H1 (cell line): Measurements from ENCODE around the gene SLC25A21. TPM values are rescaled to one million over a fixed set of nuclear protein-coding genes. Genes with fewer than 3 reads are reported as not detected.

Experiments
- CTCF ChIA-PET: fragments of 300-600 bp; sonication (Branson Sonifier 250); formaldehyde crosslinking; loops from one replicate; lab custom pipeline; 2021; ENCODE audit not compliant: partially characterized antibody; lab: Charles Lee
- POLR2A ChIA-PET: fragments of 300-600 bp; sonication (Branson Sonifier 250); formaldehyde crosslinking; loops from one replicate; lab custom pipeline; 2021; ENCODE audit warnings: inconsistent platforms; ENCODE audit not compliant: partially characterized antibody; lab: Charles Lee
- DNase-seq, 2 experiments: peaks; one replicate each; pipeline versions ENCODE4 v3.0.0 to v3.0.0-alpha.2; 2010 to 2022; ENCODE audit warnings: low spot score in 2 of 2, low read depth in 1 of 2, mixed read lengths in 1 of 2
- FAIRE-seq: peaks from 2 replicates; lab custom pipeline; 2011; peaks lifted over from hg19 to GRCh38; lab: Jason Lieb, UNC
- H2AFZ ChIP-seq: 2 replicates; pipeline ENCODE4 v1.8.1; 2012; ENCODE audit warnings: low read length, inconsistent platforms
- H2AK5ac ChIP-seq: 2 replicates; pipeline ENCODE4 v1.6.1; 2013; ENCODE audit warnings: low read depth, low read length
- H2BK120ac ChIP-seq: replicated peaks from 2 replicates; pipeline ENCODE3; 2013; ENCODE audit warnings: low read depth, low read length, inconsistent platforms
- H2BK12ac ChIP-seq: 2 replicates; pipeline ENCODE4 v1.6.1; 2013; ENCODE audit warnings: low read depth, low read length
- H2BK15ac ChIP-seq: 2 replicates; pipeline ENCODE4 v1.6.1; 2013; ENCODE audit warnings: low read length
- H2BK20ac ChIP-seq: 2 replicates; pipeline ENCODE4 v1.6.1; 2013; ENCODE audit warnings: low read length
- H2BK5ac ChIP-seq: 2 replicates; pipeline ENCODE4 v1.6.1; 2013; ENCODE audit warnings: low read depth, low read length
- H3K14ac ChIP-seq: 2 replicates; pipeline ENCODE4 v1.6.1; 2013; ENCODE audit warnings: inconsistent platforms; ENCODE audit not compliant: insufficient read length
- H3K18ac ChIP-seq: 2 replicates; pipeline ENCODE4 v1.6.1; 2013; ENCODE audit warnings: low read length; ENCODE audit errors: extremely low read depth
- H3K23ac ChIP-seq: 2 replicates; pipeline ENCODE4 v1.6.1; 2013; ENCODE audit warnings: inconsistent platforms; ENCODE audit not compliant: insufficient read length
- H3K23me2 ChIP-seq: 2 replicates; pipeline ENCODE4 v1.6.1; 2013; ENCODE audit warnings: low read depth, low read length
- H3K27ac ChIP-seq: 2 replicates; pipeline ENCODE4 v1.6.1; 2011; ENCODE audit warnings: low read depth, low read length, inconsistent platforms
- H3K27me3 ChIP-seq, 4 experiments: replicated peaks in 1 of 4; 1 replicate in 1 of 4; 2 replicates in 3 of 4; pipeline versions ENCODE4 v1.6.1 to v1.8.1; 2011 to 2013; ENCODE audit warnings: low read length in 3 of 4, mild to moderate bottlenecking in 3 of 4, inconsistent platforms in 2 of 4, mixed read lengths in 2 of 4, moderate library complexity in 1 of 4; ENCODE audit not compliant: control insufficient read depth in 3 of 4, insufficient read depth in 3 of 4; ENCODE audit errors: extremely low read depth in 1 of 4
- H3K36me3 ChIP-seq, 4 experiments: 2 replicates each; pipeline versions ENCODE4 v1.6.1 to v1.8.1; 2011 to 2013; ENCODE audit warnings: mild to moderate bottlenecking in 4 of 4, low read length in 3 of 4, moderate library complexity in 2 of 4, control low read depth in 1 of 4, inconsistent platforms in 1 of 4; ENCODE audit not compliant: insufficient read depth in 4 of 4, control insufficient read depth in 2 of 4
- H3K4ac ChIP-seq: replicated peaks from 2 replicates; pipeline ENCODE3; 2013; ENCODE audit warnings: low read length, low read depth, mixed read lengths, inconsistent platforms; ENCODE audit not compliant: insufficient read length
- H3K4me1 ChIP-seq, 4 experiments: replicated peaks in 1 of 4; 1 replicate in 1 of 4; 2 replicates in 3 of 4; pipeline versions ENCODE4 v1.6.1 to v1.8.1; 2011 to 2013; ENCODE audit warnings: low read length in 3 of 4, inconsistent platforms in 2 of 4, mixed read lengths in 1 of 4; ENCODE audit not compliant: insufficient read depth in 4 of 4, control insufficient read depth in 3 of 4
- H3K4me2 ChIP-seq, 2 experiments: 2 replicates each; pipeline versions ENCODE4 v1.6.1 to v1.8.1; 2011 to 2013; ENCODE audit warnings: low read depth in 2 of 2, low read length in 2 of 2, control low read depth in 1 of 2, inconsistent platforms in 1 of 2, mild to moderate bottlenecking in 1 of 2; ENCODE audit not compliant: insufficient read depth in 1 of 2
- H3K4me3 ChIP-seq, 4 experiments: fragments of 200-600, 300-600 bp in 1 of 4; sonication (generic), shearing (Covaris generic), sonication (Bioruptor Twin) in 1 of 4; 2 replicates each; pipeline versions ENCODE4 v1.5.1 to v1.8.1; 2011 to 2016; ENCODE audit warnings: low read length in 4 of 4, low read depth in 3 of 4, control low read depth in 2 of 4, inconsistent platforms in 2 of 4, mild to moderate bottlenecking in 2 of 4, mixed read lengths in 1 of 4, moderate library complexity in 1 of 4; ENCODE audit not compliant: insufficient read depth in 2 of 4; ENCODE audit errors: extremely low read depth in 1 of 4
- H3K56ac ChIP-seq: replicated peaks from 2 replicates; pipeline ENCODE3; 2013; ENCODE audit warnings: low read depth, mild to moderate bottlenecking, mixed read lengths, low read length, inconsistent platforms; ENCODE audit not compliant: insufficient read length
- H3K79me1 ChIP-seq: 2 replicates; pipeline ENCODE4 v1.6.1; 2013; ENCODE audit warnings: low read depth, low read length, control low read depth
- H3K79me2 ChIP-seq, 2 experiments: 2 replicates each; pipeline versions ENCODE4 v1.6.1 to v1.8.1; 2012 to 2013; ENCODE audit warnings: low read length in 2 of 2, mild to moderate bottlenecking in 2 of 2, inconsistent platforms in 1 of 2; ENCODE audit not compliant: insufficient read depth in 2 of 2, control insufficient read depth in 1 of 2
- H3K9ac ChIP-seq, 4 experiments: replicated peaks in 1 of 4; 1 replicate in 1 of 4; 2 replicates in 3 of 4; pipeline versions ENCODE4 v1.6.1 to v1.8.1; 2011 to 2013; ENCODE audit warnings: low read depth in 3 of 4, low read length in 3 of 4, control low read depth in 2 of 4, mild to moderate bottlenecking in 2 of 4, moderate library complexity in 2 of 4, inconsistent platforms in 1 of 4; ENCODE audit errors: extremely low read depth in 1 of 4
- H3K9me3 ChIP-seq, 2 experiments: 2 replicates each; pipeline versions ENCODE4 v1.6.1 to v1.8.1; 2012 to 2013; ENCODE audit warnings: mild to moderate bottlenecking in 2 of 2, moderate library complexity in 2 of 2, control low read depth in 1 of 2, inconsistent platforms in 1 of 2, low read depth in 1 of 2, low read length in 1 of 2, mixed read lengths in 1 of 2; ENCODE audit not compliant: insufficient read depth in 2 of 2
- H4K20me1 ChIP-seq, 2 experiments: replicated peaks in 1 of 2; 2 replicates each; pipeline versions ENCODE3 to v1.8.1; 2011 to 2013; ENCODE audit warnings: inconsistent platforms in 2 of 2, low read length in 2 of 2, mild to moderate bottlenecking in 1 of 2; ENCODE audit not compliant: insufficient read depth in 2 of 2, control insufficient read depth in 1 of 2
- H4K5ac ChIP-seq: 2 replicates; pipeline ENCODE4 v1.6.1; 2013; ENCODE audit warnings: low read length, low read depth, mixed read lengths, inconsistent platforms; ENCODE audit not compliant: insufficient read length
- H4K8ac ChIP-seq: 2 replicates; pipeline ENCODE4 v1.8.0; 2013; ENCODE audit warnings: mild to moderate bottlenecking, moderate library complexity, low read length, inconsistent platforms; ENCODE audit not compliant: insufficient read depth; ENCODE audit errors: extremely low read depth
- H4K91ac ChIP-seq: replicated peaks from 2 replicates; pipeline ENCODE3; 2013; ENCODE audit warnings: low read length, mixed read lengths, inconsistent platforms; ENCODE audit not compliant: insufficient read length
- BCL11A ChIP-seq, 2 experiments: IDR thresholded peaks; one replicate each; pipeline ENCODE4 v1.6.1; 2011; ENCODE audit warnings: low read depth in 2 of 2, low read length in 2 of 2, mild to moderate bottlenecking in 2 of 2
- BRCA1 ChIP-seq: IDR thresholded peaks from 2 replicates; pipeline ENCODE4 v1.6.1; 2012; ENCODE audit warnings: low read depth, low read length, improper control_type of control experiment
- CBX8 ChIP-seq: fragments of 300-800, 300-1000 bp; sonication (generic); IDR thresholded peaks from 2 replicates; pipeline ENCODE4 v1.7.1; 2016; ENCODE audit warnings: low read depth, low read length, borderline replicate concordance
- CREB1 ChIP-seq: IDR thresholded peaks from 2 replicates; pipeline ENCODE4 v1.6.1; 2012; ENCODE audit warnings: inconsistent platforms
- EZH2 ChIP-seq: fragments of 200-600 bp; sonication (generic); IDR thresholded peaks from 2 replicates; pipeline ENCODE4 v1.7.1; 2012; ENCODE audit warnings: low read depth, mild to moderate bottlenecking, moderate library complexity, low read length, inconsistent platforms; ENCODE audit not compliant: severe bottlenecking
- KDM5A ChIP-seq: fragments of 200-600 bp; IDR thresholded peaks from 2 replicates; pipeline ENCODE4 v1.7.1; 2012; ENCODE audit warnings: mild to moderate bottlenecking, low read length, inconsistent platforms, mixed read lengths
- POLR2A ChIP-seq, 2 experiments: IDR thresholded peaks; 1 replicate in 1 of 2; 2 replicates in 1 of 2; pipeline ENCODE4 v1.6.1; 2011; ENCODE audit warnings: low read depth in 2 of 2, low read length in 2 of 2, mild to moderate bottlenecking in 2 of 2; ENCODE audit errors: control extremely low read depth in 1 of 2
- POLR2AphosphoS5 ChIP-seq: IDR thresholded peaks from 2 replicates; pipeline ENCODE4 v1.6.1; 2011; ENCODE audit warnings: low read depth, low read length
- RAD21 ChIP-seq, 2 experiments: IDR thresholded peaks in 1 of 2; conservative IDR thresholded peaks in 1 of 2; 2 replicates each; pipeline ENCODE4 v1.6.1; 2011; ENCODE audit warnings: low read depth in 2 of 2, low read length in 2 of 2, improper control_type of control experiment in 1 of 2, inconsistent platforms in 1 of 2, mild to moderate bottlenecking in 1 of 2, moderate library complexity in 1 of 2
- RFX5 ChIP-seq: IDR thresholded peaks from 2 replicates; pipeline ENCODE4 v1.6.1; 2011; ENCODE audit warnings: low read depth, low read length, improper control_type of control experiment, borderline replicate concordance
- RXRA ChIP-seq: IDR thresholded peaks from 2 replicates; pipeline ENCODE4 v1.6.1; 2011; ENCODE audit warnings: low read depth, mild to moderate bottlenecking, low read length, moderate library complexity; ENCODE audit not compliant: insufficient read depth
- SIRT6 ChIP-seq: IDR thresholded peaks from one replicate; pipeline ENCODE4 v1.7.1; 2012; ENCODE audit warnings: low read length, inconsistent platforms
- TAF7 ChIP-seq: optimal IDR thresholded peaks from 2 replicates; pipeline ENCODE3; 2011; ENCODE audit warnings: low read depth, mild to moderate bottlenecking, inconsistent platforms, low read length, moderate library complexity, borderline replicate concordance
- TCF12 ChIP-seq: IDR thresholded peaks from 2 replicates; pipeline ENCODE4 v1.6.1; 2011; ENCODE audit warnings: low read depth, mild to moderate bottlenecking, low read length
- YY1 ChIP-seq: IDR thresholded peaks from 2 replicates; pipeline ENCODE4 v1.6.1; 2011; ENCODE audit warnings: low read depth, mild to moderate bottlenecking, low read length
- polyA plus RNA-seq, 7 experiments: library from polyadenylated mRNA; depleted of rRNA in 3 of 7; stranded (reverse) in 5 of 7; unstranded in 2 of 7; fragments of >200 nt in 5 of 7; fragments of 200-250 nt in 2 of 7; gene quantifications; 1 replicate in 5 of 7; 2 replicates in 1 of 7; 4 replicates in 1 of 7; pipeline versions ENCODE4 v1.2.1 to v1.2.3, GENCODE V29; 2011 to 2013; ENCODE audit warnings: missing spikeins in 2 of 7, mixed read lengths in 2 of 7
- total RNA-seq: library from RNA; stranded (reverse); fragmentation: NEBNext Ultra II Directional; extraction: Animal tissue kit (Norgen Biotek cat#: 25700); gene quantifications from 2 replicates; pipeline ENCODE4 v1.2.1, GENCODE V29; 2021
- TF ChIP-seq, protein P1 (sequence below): IDR thresholded peaks from 2 replicates; pipeline ENCODE4 v1.6.1; 2011; ENCODE audit warnings: low read length, improper control_type of control experiment

The SLC25A21 gene
- total and polyA plus RNA-seq, 2 of the 8 experiments (the other 6 are each of a cell fraction or from before 2014, with no cell fraction given): 6.9 to 15.7 TPM

DNA sequence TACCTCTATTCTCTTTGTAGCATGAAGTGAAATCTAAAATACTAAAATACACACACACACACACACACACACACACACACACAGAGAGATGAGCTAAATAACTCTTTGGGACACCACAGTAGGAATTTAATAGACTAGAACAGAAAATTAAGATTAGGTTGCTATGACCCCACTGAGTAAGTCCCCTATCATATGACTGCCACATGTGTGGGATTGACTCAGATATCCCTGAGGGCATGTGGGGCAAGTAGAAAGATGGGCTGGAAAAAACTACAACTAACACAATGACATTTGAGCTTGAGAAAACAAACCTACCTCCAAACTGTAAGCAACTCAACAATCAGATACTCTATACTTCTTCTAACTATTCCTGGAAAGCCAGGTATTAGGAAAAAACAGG, 27.0 kb downstream of the SLC25A21 start:
- POLR2A ChIA-PET: no interaction called here
- Histone ChIP-seq H3K4me3 (no peak overlapping the region), H4K20me1 (no peaks in the 10 kb centered on the region), H4K8ac (no peak overlapping the region), H3K9ac (no peak overlapping the region), H2BK5ac (no peak overlapping the region), H3K4ac (no peak overlapping the region), H3K79me1 (no peaks in the 10 kb centered on the region), H2AFZ (no peak overlapping the region), H3K4me2 (no peak overlapping the region), H4K5ac (no peak overlapping the region), H3K27me3 (no peaks in the 10 kb centered on the region), H3K36me3 (no peaks in the 10 kb centered on the region), H2BK120ac (no peak overlapping the region), H2AK5ac (no peak overlapping the region), H3K14ac (no peak overlapping the region), H3K23ac (no peak overlapping the region), H3K9me3 (no peaks in the 10 kb centered on the region), H2BK12ac (no peak overlapping the region), H4K91ac (no peak overlapping the region), H3K27ac (no peak overlapping the region), H3K56ac (no peak overlapping the region), H2BK20ac (no peak overlapping the region), H3K4me1 (no peaks in the 10 kb centered on the region), H2BK15ac (no peak overlapping the region), H3K18ac (no peak overlapping the region), H3K23me2 (no peaks in the 10 kb centered on the region), H3K79me2 (no peaks in the 10 kb centered on the region; a peak in 1 of 4 replicates)
- DNase-seq (no peak), FAIRE-seq (no peak)
- CTCF ChIA-PET: interaction anchor here (0.7 to 3.7 kb wide), 5 partner anchors 13 to 498 kb away, joined by 3 to 13 read pairs (median 4); no protein-coding TSS in a partner anchor
- TF ChIP-seq RXRA (no peak), KDM5A (no peak), BRCA1 (no peak), CBX8 (no peak), RAD21 (IDR thresholded peaks at IDR 0.05 in 1 of 2, conservative IDR thresholded peaks at IDR 0.05 in 1 of 2; ENCODE audit: low read depth in 2 of 2, low read length in 2 of 2) (no peak), BCL11A (IDR thresholded peaks at IDR 0.05; ENCODE audit: low read depth in 2 of 2, low read length in 2 of 2) (no peak), TAF7 (no peak), RFX5 (no peak), TCF12 (no peak), POLR2A (IDR thresholded peaks at IDR 0.05; ENCODE audit: control extremely low read depth in 1 of 2, low read depth in 2 of 2, low read length in 2 of 2) (no peak), YY1 (no peak), CREB1 (no peak), POLR2AphosphoS5 (no peak), EZH2 (no peak), SIRT6 (no peak)
- TF ChIP-seq, protein P1, sequence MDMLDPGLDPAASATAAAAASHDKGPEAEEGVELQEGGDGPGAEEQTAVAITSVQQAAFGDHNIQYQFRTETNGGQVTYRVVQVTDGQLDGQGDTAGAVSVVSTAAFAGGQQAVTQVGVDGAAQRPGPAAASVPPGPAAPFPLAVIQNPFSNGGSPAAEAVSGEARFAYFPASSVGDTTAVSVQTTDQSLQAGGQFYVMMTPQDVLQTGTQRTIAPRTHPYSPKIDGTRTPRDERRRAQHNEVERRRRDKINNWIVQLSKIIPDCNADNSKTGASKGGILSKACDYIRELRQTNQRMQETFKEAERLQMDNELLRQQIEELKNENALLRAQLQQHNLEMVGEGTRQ: no peak
